Putamen (tissue), 1 donor: ENCODE measurements around the gene TEX54.
"Not testable (repeated sequence)": the region's sequence is repeated elsewhere in the genome, so short reads cannot be mapped to it uniquely, and the experiment has no call there.

Experiments
- DNase-seq: peaks from one replicate; pipeline ENCODE4 v3.0.0-alpha.2; 2016; ENCODE audit warnings: low spot score

The TEX54 gene

DNA sequence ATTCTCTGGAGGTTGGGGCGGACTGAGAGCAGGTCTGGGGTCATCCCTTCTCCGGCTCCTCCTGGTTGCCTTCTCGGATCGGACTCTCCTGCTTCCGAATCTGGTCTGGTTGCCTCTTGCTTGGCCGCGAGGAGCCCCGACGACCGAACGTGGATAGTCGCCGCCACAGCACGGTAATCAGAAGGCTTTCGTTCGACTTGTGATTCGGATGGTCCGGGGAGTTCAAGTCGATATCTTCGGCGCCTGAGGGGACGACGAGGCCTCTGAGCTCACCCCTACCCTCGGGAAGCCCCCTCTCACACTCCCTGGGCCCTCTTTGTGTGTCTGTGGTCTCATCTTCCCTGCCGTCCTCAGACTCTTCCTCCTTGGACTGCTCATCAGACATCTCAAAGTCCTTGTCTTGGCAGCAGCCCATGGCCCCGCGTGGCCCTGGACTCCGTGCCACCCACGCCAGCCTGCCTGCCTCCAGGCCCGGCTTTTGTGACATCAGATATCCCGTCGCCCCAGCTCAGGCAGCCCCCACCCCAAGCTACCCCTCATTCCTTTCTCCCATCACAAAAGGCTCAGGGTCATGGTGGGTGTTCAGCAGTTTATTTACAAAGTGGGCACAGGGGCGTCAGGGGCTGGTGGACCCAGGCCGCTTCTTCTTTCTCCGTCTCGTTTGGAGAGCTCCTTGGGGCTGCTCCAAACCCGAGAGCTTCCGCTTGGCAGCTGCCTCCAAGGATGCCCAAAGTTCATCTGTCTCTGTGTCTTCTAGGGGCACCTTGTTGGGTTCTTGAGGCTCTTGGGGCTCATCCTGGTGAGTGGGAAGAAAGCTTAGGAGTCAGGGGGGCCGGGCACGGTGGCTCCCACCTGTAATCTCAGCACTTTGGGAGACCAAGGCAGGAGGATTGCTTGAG is at the start of gene TEX54:
TEX54 (minus strand) TSS at position 506 of the 899 bp plus-strand sequence.
- no peak for DNase-seq

DNA sequence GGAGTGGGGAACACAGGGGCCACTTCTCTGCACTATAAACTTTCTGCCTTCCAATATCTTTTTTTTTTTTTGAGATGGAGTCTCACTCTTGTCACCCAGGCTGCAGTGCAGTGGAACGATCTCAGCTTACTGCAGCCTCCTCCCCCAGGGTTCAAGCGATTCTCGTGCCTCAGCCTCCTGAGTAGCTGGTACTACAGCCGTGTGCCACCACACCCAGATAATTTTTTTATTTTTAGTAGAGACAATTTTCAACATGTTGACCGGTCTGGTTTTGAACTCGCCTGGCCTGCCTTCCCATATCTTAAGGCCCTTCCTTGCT is 49.7 kb upstream of the TEX54 start:
- no peak for DNase-seq

DNA sequence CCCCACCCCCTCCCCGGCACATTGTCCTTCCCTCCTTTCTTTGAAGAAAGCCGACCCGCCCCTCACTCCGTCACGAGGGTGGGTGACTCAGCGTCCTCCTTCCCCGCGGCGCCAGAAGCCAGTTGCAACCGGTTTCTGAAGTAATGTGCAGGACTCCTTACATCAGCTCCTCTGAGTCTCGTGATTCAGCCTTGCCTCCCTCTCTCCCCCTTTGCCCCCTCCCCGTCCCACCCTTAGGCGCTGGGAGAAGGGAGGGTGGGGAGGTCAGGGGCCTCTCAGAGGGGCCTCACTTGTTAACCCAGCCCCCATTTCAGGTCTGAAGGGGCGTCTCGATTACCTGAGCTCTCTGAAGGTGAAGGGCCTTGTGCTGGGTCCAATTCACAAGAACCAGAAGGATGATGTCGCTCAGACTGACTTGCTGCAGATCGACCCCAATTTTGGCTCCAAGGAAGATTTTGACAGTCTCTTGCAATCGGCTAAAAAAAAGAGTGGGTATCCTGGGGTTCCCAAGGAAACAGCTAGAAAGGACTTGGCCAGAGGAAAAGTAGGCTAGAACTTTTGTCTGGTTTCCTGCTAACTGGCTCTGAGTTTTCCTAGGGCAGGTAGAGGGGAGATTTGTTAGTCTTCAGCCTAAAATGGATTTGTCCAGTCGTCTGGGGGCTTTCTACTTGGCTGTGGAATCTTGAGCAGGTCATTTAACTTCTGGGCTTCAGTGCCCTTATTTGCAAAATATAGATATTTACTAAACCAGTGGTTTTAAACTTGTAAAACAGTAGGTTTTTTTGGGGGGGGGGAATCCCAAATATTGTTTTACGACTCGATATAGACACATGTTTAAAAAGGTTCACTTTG is 49.2 kb upstream of the TEX54 start:
- peak; percentile 89 for DNase-seq

DNA sequence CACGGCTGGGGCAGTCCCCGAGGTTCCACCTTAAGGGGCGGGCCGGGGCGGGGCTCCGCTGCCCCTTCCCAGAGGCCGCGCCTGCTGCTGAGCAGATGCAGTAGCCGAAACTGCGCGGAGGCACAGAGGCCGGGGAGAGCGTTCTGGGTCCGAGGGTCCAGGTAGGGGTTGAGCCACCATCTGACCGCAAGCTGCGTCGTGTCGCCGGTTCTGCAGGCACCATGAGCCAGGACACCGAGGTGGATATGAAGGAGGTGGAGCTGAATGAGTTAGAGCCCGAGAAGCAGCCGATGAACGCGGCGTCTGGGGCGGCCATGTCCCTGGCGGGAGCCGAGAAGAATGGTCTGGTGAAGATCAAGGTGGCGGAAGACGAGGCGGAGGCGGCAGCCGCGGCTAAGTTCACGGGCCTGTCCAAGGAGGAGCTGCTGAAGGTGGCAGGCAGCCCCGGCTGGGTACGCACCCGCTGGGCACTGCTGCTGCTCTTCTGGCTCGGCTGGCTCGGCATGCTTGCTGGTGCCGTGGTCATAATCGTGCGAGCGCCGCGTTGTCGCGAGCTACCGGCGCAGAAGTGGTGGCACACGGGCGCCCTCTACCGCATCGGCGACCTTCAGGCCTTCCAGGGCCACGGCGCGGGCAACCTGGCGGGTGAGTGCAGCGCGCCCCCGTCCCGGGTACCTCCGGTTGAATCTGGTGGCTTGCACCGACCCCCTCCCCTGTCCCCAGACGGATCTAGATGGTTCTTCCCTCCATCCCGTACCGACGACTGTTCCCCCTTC is 48.4 kb upstream of the TEX54 start, which contains the start of gene SLC3A2:
SLC3A2 (plus strand) TSS at position 94 of the 776 bp plus-strand sequence; CDS start at position 222, 128 bp downstream.
- DNase-seq = peak; percentile 85

DNA sequence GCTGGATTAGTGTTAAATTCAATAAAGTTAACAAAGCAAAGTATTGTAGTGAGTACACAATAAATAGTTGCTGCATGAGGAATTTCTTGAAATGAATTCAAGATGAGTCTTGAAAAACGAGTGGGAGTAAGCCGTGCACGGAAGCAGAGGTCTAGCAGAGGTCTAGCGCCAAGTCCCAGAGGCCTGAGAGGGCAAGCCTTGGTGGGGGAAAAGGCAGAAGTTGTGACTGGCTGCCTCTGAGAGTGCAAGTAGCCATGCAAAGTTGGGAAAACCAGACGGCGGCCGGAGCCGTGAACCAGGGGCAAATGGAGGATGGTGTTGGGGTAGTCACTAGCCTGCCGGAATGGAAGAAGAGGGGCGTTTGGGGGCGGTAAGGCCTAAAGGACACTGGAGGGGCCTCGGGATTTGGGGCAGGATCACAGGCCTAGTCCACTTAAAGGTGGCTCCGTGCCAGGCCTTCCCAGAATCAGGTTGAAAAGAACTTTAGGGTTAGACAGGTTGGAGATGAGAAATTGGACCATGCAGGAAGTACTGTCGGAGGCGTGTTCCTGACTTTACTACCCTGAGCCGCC is 47.7 kb upstream of the TEX54 start:
- DNase-seq = no peak

DNA sequence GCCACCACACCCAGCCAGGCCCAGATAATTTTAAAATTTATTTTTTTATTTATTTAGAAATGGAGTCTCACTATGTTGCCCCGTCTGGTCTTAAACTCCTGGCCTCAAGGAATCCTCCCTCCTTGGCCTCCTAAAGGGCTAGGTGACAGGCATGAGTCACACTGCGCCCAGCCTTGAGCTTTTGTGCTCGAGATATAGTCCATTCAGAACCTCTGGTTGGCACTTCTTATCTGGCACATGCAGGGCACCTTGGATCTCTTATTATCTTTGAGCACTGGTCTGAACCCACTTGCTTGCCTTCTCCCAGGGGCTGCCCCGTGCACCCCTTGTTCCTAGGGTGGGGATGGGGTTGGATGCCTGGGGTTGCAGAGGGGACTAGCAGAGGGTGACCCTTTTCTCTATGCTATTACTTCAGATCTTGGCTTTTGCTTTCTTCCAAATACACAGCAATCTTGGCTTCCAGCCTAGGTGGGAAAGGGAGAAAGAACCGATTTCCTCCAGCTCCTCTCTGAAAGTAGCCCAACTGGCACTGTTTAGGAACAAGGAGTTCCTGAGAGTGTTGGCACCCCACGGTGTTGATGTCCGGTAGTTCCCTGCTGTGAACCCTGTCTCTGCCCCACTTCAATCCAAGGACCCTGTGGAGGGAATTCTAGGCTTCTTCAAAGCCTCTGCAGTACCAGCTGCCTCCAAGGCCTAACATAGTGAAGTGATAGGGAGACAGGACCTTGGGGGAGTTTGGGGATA is 46.8 kb upstream of the TEX54 start:
- DNase-seq = peak; percentile 53

DNA sequence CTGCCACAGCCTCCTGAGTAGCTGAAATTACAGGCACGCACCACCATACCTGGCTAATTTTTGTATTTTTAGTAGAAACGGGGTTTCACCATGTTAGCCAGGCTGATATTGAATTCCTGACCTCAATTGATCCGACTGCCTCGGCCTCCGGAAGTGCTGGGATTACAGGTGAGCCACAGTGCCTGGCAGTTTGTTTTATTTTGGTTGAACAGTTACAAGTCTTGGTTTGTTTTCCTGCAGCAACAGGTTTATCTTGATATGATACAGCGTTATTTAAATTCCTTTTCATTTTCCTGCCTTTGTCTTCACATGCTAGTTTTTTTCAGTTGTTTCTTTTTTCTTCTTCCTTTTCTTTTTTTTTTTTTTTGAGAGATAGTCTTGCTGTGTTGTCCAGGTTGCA is 44.1 kb upstream of the TEX54 start:
- no peak for DNase-seq

DNA sequence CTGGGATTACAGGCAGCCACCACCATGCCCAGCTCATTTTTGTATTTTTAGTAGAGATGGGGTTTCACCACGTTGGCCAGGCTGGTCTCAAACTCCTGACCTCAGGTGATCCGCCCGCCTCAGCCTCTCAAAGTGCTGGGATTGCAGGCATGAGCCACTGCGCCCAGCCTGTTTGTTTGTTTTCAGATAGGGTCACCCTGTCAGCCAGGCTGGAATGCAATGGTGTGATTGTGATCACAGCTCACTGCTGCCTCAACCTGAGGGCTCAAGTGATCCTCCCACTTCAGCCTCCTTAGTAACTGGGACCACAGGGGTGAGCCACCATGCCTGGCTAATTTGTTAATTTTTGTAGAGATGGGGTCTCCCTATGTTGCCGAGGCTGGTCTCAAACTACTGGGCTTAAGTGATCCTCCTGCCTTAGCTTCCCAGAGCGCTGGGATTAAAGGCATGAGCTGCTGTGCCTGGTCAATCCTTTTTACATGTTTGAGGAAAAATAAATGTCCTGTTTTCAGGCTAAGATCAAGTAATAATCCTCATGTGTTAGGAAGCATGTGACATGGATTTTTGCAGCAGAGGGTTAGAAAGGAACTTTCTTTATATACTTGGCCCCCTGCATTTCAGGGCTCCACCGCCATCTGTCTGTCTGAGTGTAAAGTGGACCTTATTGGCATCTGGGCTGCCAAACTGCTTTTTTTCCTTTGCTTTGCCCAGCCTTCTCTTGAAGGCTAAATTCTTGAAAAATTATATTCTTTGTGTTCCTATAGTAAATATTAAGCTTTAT is 43.2 kb upstream of the TEX54 start:
- no peak for DNase-seq

DNA sequence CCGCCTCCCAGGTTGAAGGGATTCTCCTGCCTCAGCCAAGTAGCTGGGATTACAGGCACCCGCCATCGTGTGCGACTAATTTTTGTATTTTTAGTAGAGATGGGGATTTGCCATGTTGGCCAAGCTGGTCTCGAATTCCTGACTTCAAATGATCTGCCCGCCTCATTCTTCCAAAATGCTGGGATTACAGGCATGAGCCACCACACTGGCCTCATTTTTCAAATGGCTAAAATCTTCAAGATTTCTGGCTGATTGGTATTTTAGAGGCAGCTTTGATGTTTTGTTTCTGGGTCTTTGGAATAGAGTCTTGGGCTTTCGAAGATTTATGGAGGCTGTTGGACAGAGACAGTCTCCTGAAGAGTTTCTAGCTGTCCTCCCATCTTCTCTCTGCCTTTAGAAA is 42.2 kb upstream of the TEX54 start:
- no peak for DNase-seq

DNA sequence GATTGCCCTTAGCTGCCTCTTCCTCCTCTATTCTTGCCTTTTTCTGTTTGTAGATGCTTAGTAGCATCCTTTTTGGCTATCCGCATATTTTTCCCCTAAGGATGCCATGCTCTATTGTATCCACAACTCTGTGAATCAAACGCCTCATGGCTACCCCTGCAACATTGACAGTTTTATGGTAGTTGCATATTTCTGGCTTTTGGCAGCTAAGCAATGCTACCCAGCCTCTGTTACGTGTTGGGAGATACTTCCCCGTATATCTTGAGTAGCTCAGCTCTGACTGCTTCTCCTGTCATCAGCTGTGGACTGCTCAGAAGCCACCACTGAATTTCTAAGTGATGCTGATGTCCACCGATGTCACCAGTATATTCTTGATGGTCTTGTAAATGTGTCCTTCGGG is 33.0 kb upstream of the TEX54 start:
- no peak for DNase-seq

DNA sequence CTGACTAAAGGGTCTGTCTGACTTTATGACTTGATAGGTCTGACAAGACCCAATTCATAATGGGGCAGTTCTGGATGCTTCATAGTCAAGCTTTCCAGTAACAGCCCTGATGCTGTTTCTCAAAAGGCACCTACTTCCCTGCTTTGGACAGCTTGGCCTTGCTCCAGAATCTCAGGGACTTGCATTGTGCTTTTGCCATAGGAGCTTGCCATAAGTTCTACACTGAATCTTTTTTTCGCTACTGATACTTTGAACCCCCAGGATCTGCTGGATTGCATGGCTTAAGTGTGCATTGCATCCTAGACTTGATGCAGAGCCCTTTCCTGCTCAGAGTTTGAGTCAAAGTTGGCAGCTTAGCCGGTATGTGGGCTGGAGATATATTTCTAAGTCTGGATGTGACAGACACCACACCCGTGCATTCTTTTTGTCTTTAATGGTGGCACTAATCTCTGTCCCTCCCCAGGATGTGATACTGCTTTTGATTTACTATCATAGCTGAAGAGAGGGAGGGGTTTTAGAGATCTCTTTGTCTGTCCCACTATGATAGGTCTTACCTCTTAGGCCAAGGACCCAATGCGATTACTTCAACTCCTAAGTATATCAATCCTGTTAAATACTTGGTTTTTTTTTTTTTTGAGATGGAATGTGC is 31.2 kb upstream of the TEX54 start:
- no peak for DNase-seq

DNA sequence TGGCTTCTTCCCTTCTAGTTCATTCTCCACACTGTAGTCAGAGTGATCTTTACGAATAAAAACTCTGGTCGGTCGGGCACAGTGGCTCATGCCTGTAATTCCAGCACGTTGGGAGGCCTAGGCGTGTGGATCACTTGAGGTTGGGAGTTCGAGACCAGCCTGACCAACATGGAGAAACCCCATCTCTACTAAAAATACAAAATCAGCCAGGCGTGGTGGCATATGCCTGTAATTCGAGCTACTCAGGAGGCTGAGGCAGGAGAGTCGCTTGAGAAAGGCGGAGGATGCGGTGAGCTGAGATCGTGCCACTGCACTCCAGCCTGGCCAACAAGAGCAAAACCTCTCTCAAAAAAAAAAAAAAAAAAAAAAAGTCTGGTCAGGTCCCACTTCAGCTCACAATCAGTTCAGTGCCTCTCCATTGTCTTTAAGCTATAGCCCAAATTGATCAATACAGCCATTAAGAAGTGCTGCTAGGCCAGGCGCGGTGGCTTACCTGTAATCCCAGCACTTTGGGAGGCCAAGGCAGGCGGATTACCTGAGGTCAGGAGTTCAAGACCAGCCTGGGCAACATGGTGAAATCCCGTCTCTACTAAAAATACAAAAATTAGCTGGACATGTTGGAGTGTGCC is 29.0 kb upstream of the TEX54 start:
- DNase-seq = not testable (repeated sequence)

DNA sequence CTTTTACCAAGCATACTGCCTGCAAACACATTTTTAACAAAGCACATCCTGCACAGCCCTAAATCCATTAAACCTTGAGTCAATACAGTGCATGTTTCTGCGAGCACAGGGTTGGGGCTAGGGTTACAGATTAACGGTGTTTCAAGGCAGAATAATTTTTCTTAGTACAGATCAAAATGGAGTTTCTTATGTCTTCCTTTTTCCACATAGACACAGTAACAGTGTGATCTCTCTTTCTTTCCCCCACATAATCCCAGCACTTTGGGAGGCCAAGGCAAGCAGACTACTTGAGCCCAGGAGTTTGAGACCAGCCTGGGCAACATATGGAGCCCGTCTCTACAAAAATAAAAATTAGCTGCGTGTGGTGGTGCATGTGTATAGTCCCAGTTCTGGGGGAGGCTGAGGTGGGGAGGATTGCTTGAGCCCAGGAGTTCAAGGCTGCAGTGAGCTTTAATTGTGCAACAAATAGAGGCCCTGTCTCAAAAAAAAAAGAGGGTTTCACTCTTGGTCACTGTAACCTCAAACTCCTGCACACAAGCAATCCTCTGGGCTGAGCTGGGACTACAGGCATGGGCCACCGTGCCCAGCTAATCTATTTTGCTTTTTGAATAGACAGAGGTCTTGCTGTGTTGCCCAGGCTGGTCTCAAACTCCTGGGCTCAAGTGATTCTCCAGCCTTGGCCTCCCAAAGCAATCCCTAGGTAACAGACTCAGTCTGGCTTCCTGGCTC is 28.4 kb upstream of the TEX54 start:
- no peak for DNase-seq

DNA sequence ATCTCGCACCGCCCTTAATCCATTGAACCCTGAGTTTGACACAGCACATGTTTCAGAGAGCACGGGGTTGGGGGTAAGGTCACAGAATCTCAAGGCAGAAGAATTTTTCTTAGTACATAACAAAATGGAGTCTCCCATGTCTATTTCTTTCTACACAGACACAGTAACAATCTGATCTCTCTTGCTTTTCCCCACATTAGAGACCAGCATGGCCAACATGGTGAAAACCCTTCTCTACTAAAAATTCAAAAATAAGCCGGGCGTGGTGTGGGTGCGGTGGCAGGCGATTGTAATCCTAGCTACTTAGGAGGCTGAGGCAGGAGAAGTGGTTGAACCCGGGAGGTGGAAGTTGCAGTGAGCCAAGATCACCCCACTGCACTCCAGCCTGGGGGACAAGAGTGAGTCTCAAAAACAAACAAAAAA is 26.7 kb upstream of the TEX54 start:
- DNase-seq = not testable (repeated sequence)

DNA sequence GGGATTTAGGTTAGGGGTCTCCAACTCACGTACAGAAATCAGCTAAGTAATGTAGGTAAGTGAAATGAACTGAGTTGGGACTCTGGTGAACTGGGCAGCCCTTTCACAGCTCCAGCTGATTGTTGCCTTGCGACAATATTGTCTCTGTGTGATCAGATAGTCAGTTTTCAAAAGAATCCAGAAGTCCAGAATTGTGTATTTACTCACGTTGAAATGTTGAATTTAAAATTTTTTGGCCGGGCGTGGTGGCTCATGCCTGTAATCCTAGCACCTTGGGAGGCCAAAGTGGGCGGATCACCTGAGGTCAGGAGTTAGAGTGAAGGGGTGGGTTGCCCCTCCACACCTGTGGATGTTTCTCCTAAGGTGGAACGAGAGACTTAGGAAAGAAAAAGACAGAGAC is 25.6 kb upstream of the TEX54 start:
- no peak for DNase-seq

DNA sequence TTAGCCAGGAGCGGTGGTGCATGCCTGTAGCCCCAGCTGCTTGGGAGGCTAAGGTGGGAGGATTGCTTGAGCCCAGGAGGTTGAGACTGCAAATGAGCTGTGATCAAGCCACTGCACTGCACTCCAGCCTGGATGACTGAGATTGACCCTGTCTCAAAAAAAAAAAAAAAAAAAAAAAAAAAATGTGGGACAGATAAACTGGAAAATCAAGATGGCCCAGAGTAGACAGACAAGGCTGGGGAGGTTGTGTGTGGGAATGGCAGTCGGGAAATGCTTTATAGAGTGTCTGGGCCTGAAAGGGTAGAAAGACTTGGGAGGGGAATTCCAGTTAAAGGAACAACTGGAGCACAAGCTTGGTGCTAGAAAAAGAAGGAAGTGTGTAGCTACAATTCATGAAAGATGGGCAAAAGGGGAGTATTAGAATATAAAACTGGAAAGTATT is 24.9 kb upstream of the TEX54 start:
- no peak for DNase-seq

DNA sequence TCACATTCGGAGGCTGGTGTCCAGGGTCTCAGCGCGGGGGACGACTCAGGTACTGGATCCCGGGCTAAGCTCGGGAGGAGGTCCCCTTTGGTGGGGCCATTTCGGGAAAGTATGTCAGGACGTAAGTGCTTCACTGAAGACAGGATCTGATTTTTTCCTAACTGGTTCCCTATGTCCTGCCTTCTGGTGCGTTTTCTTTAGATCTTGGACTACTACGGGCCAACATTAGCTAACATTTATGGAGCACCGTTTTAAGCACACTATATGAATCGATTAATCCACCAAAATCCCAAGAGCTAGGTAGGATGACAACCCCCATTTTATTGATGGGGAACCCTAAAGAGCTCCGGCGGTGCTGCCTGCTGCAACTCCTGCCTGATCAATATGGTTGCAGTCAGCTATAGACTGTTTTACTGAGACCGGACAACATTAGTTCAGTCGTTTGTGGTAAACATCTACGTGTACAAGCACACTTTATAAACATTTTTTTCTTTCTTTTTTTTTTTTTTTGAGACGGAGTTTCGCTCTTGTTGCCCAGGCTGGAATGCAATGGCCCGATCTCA is 23.8 kb upstream of the TEX54 start:
- DNase-seq = no peak
